Omental fat pad (tissue), 4 donors: ENCODE data around the gene SLC24A5. TPM values are rescaled to one million over a fixed set of nuclear protein-coding genes. Genes with fewer than 3 reads are reported as not detected.

Experiments used
- ATAC-seq: fragments of 150-250 bp; one replicate; pipeline ENCODE4 v1.9.1; 2016; ENCODE audit warnings: mild to moderate bottlenecking, moderate library complexity; ENCODE audit not compliant: low FRiP score
- DNase-seq: peaks from one replicate; pipeline ENCODE4 v3.0.0-alpha.2; 2019; ENCODE audit warnings: low spot score
- total RNA-seq, 4 donors: library from RNA; depleted of rRNA; stranded (reverse); fragments of >200 nt; gene quantifications; one replicate each; pipeline ENCODE4 v1.1.0, GENCODE V29; 2016
- TF ChIP-seq, protein P1 (sequence below), 3 donors: fragments of 450-650 bp; IDR thresholded peaks; one replicate each; pipeline ENCODE4 v1.5.1; 2016 to 2017; ENCODE audit warnings: antibody characterized with exemption in 3 of 3, mild to moderate bottlenecking in 3 of 3, moderate library complexity in 2 of 3

The SLC24A5 gene
- not detected for total RNA-seq

DNA sequence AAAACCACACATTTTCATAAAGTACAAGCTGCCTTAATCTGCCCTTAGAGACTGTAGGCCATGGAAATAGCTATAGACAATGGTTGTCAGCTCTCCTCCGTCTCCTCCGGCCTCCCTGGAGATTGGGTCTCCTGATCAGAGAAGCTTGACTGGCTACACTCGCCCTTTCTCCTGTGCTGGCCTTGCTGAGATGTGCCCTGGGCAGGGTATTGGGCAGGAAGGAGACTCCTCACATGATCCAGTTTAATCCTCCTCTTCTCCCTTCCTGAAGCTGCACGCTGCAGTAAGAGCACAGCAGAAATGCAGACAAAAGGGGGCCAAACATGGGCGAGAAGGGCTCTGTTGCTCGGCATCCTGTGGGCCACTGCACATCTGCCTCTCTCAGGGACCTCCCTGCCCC is at the start of gene SLC24A5:
SLC24A5 (plus strand) TSS at position 246 of the 400 bp plus-strand sequence; CDS start at position 301, 55 bp downstream.
- DNase-seq (no peak), ATAC-seq (no peak)
- TF ChIP-seq, protein P1, sequence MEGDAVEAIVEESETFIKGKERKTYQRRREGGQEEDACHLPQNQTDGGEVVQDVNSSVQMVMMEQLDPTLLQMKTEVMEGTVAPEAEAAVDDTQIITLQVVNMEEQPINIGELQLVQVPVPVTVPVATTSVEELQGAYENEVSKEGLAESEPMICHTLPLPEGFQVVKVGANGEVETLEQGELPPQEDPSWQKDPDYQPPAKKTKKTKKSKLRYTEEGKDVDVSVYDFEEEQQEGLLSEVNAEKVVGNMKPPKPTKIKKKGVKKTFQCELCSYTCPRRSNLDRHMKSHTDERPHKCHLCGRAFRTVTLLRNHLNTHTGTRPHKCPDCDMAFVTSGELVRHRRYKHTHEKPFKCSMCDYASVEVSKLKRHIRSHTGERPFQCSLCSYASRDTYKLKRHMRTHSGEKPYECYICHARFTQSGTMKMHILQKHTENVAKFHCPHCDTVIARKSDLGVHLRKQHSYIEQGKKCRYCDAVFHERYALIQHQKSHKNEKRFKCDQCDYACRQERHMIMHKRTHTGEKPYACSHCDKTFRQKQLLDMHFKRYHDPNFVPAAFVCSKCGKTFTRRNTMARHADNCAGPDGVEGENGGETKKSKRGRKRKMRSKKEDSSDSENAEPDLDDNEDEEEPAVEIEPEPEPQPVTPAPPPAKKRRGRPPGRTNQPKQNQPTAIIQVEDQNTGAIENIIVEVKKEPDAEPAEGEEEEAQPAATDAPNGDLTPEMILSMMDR (IDR thresholded peaks at IDR 0.05) = no peak

- DNase-seq (no peak), ATAC-seq (no peak)
- TF ChIP-seq, protein P1 (IDR thresholded peaks at IDR 0.05) = no peak
Measured at GRCh38 chr15:48072941-48073340, 47.8 kb upstream of the SLC24A5 start.

DNA sequence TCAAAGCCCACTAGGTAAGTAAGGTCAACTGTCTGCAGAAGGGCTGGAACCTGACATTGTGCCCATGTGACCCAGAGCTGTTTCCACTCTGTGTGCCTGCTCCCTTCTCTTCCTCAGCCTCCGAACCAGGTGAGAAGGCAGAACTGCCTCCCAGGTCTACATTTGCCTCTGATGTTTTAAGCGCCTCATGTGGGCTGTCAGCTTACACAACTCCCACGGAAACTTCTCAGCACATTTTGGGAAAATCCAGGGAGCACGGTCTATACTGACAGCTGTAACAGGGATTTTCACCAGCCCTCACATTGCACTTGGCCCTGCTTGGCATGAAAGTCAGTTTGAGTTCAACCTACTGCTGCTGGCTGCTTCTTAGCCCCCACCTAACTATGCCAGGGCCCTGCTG is 46.9 kb upstream of the SLC24A5 start:
- TF ChIP-seq, protein P1 (IDR thresholded peaks at IDR 0.05) = no peak
- ATAC-seq = no peak
- no peak for DNase-seq

DNA sequence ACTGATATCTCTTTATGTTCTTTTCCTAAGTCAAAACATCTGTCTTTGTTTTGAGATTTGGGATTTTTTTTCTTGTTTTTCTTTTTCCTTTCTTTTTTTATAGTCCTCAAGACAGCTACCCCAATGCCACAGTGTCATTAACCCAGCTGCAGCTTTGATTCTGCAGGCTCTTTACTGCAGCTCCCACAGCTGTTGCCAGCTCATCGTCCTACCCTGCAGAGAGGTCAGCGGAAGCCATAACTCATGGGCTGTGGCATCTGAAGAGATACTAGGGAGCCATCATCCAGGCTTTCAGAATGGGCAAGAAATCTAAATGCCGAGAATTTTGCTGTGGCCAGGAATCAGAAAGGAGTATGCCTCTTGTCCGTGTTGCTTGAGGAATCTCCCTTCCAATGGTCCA is 44.3 kb upstream of the SLC24A5 start:
- TF ChIP-seq, protein P1 (IDR thresholded peaks at IDR 0.05) = no peak

GRCh38 chr15:48077616-48078184 is 43.1 kb upstream of the SLC24A5 start:
- ATAC-seq (no peak), DNase-seq (no peak)

More for the DNA sequence above, 44.3 kb upstream of the SLC24A5 start:
- no peak for ATAC-seq
- DNase-seq = no peak

DNA sequence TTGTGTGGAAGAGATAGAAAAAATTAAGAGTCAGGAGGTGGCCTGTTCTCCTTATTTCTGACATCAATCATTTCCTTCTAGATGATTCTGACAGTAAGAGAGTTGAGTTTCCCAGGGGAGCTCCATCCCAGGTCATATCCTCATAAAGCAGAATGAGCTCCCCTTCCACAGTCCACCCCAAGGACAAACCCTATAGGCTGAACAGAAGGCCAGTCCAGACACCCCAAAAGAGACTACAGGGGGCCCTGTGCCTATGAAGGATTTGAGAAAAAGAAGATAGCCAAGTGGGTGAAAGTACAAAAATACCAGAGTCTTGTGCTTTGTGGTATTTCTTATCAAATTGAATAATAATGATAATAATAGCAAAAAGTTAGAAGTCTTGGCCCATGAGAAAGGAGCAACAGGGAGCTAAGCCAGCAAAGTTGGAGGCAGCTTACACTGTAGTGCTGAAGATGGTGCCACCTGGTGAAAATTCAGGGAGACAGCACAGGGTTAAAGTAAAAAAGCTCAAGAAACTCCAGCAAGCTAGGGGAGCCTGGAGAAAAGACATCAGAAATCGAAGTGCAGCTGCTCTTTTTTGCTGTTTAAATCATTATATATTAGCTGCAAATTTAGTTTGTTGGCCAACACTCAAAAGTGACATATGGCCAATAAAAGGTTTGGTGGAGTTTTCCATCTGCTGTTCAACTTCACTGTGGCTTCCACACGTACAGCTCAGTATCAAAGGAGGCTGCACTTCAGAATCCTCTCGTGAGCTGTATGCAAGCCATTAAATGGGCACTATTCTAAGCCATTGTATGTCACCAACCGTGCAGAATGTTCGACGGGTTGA is 35.8 kb upstream of the SLC24A5 start:
- TF ChIP-seq, protein P1 (IDR thresholded peaks at IDR 0.05) = no peak
- ATAC-seq = no peak
- DNase-seq = no peak

More at GRCh38 chr15:48077616-48078184, 43.1 kb upstream of the SLC24A5 start:
- TF ChIP-seq, protein P1 (IDR thresholded peaks at IDR 0.05) = no peak

- ATAC-seq (no peak), DNase-seq (no peak)
- TF ChIP-seq, protein P1 (IDR thresholded peaks at IDR 0.05) = no peak
Measured at GRCh38 chr15:48085591-48085930, 35.2 kb upstream of the SLC24A5 start.
